Thyroid gland (tissue), 4 donors: ENCODE results near the gene GPRC5A. TPM values are rescaled to one million over a fixed set of nuclear protein-coding genes. Genes with fewer than 3 reads are reported as not detected.
A peak's percentile ranks its signal among the peaks of the same experiment; 100 is the strongest.

Source experiments
- DNase-seq, 2 donors: peaks; one replicate each; pipeline ENCODE4 v3.0.0-alpha.2; 2019
- H3K27ac ChIP-seq, 3 donors: fragments of 200-600 bp; sonication (generic); 1 replicate in 2 of 3; 2 replicates in 1 of 3; pipeline ENCODE4 v1.5.1; 2016 to 2019; ENCODE audit warnings: mild to moderate bottlenecking in 1 of 3, moderate library complexity in 1 of 3
- H3K27me3 ChIP-seq: fragments of 200-600 bp; sonication (generic); one replicate; pipeline ENCODE4 v1.5.1; 2019
- H3K36me3 ChIP-seq, 2 donors: fragments of 200-600 bp; sonication (generic); one replicate each; pipeline ENCODE4 v1.5.1; 2016 to 2019
- H3K4me1 ChIP-seq, 2 donors: fragments of 200-600 bp; sonication (generic); one replicate each; pipeline ENCODE4 v1.5.1; 2017 to 2019
- H3K4me3 ChIP-seq, 3 donors: fragments of 200-600 bp; sonication (generic); replicated peaks in 1 of 3; 1 replicate in 2 of 3; 2 replicates in 1 of 3; pipeline ENCODE4 v1.5.1; 2016; ENCODE audit warnings: mild to moderate bottlenecking in 1 of 3
- H3K9me3 ChIP-seq: fragments of 200-600 bp; sonication (generic); one replicate; pipeline ENCODE4 v1.5.1; 2017
- CTCF ChIP-seq, 6 experiments: fragments of 200-600 bp in 3 of 6; fragments of 450-650 bp in 3 of 6; sonication (generic) in 3 of 6; IDR thresholded peaks; one replicate each; pipeline ENCODE4 v1.5.1; 2016 to 2019; ENCODE audit warnings: antibody characterized with exemption in 6 of 6, mild to moderate bottlenecking in 2 of 6, inconsistent platforms in 1 of 6, moderate library complexity in 1 of 6
- POLR2A ChIP-seq, 2 donors: fragments of 450-650 bp; IDR thresholded peaks; one replicate each; pipeline ENCODE4 v1.6.1; 2017; ENCODE audit warnings: antibody characterized with exemption in 2 of 2, mild to moderate bottlenecking in 2 of 2, moderate library complexity in 1 of 2
- WGBS, 2 donors: methylation state at CpG; one replicate each; pipeline ENCODE4 v1.1.5; 2017; 5-methylcytosine and 5-hydroxymethylcytosine counted together
- intact Hi-C: fragments of 100-400 bp; cut with DNase I; formaldehyde crosslinking; loops from one replicate; pipeline ENCODE4 v1.15.1; 2023
- total RNA-seq, 4 donors: library from RNA; depleted of rRNA; stranded (reverse); fragments of >200 nt; gene quantifications; one replicate each; pipeline ENCODE4 v1.2.3, GENCODE V29; 2016

Gene GPRC5A
- total RNA-seq, 4 donors from 2014 or later, result 107 to 207 (median 128) TPM

- H3K4me1 ChIP-seq, result peaks cover 38 to 64% of the 10 kb centered on the region in 2 donors
- no peaks in the 10 kb centered on the region for H3K9me3 ChIP-seq
- peak in 1 of 2 donors; percentile 15 for DNase-seq
- H3K4me3 ChIP-seq, result no peak overlapping the region
- H3K36me3 ChIP-seq, result no peaks in the 10 kb centered on the region
- peak overlapping the region in 2 of 3 donors; percentile 65 to 92 for H3K27ac ChIP-seq
- TF ChIP-seq CTCF (IDR thresholded peaks at IDR 0.05) (no peak), POLR2A (IDR thresholded peaks at IDR 0.05) (no peak)
- WGBS, 2 donors, result 86 to 88% methylated on average over 10 of the region's 10 CpGs
- no peaks in the 10 kb centered on the region for H3K27me3 ChIP-seq
- intact Hi-C loops, result no loop called here
Observed at GRCh38 chr12:12901158-12901791, 9.9 kb downstream of the GPRC5A start.

GRCh38 chr12:12902036-12902435 lies 10.7 kb downstream of the GPRC5A start:
- no peaks in the 10 kb centered on the region for H3K27me3 ChIP-seq
- TF ChIP-seq POLR2A (IDR thresholded peaks at IDR 0.05), result no peak
- TF ChIP-seq CTCF (IDR thresholded peaks at IDR 0.05), result no peak
- no peaks in the 10 kb centered on the region for H3K36me3 ChIP-seq
- H3K27ac ChIP-seq, result peak overlapping the region in 2 of 3 donors; percentile 71 to 92
- DNase-seq, result no peak
- peaks cover 33 to 58% of the 10 kb centered on the region in 2 donors for H3K4me1 ChIP-seq
- H3K9me3 ChIP-seq, result no peaks in the 10 kb centered on the region
- intact Hi-C loops, result no loop called here
- H3K4me3 ChIP-seq, result no peak overlapping the region

- H3K27ac ChIP-seq, result peak overlapping the region in 1 of 3 donors; percentile 50
- H3K9me3 ChIP-seq, result no peaks in the 10 kb centered on the region
- DNase-seq, result no peak
- no peak for TF ChIP-seq POLR2A (IDR thresholded peaks at IDR 0.05)
- TF ChIP-seq CTCF (IDR thresholded peaks at IDR 0.05), result no peak
- no peak overlapping the region for H3K4me3 ChIP-seq
- H3K36me3 ChIP-seq, result peaks cover 5 to 12% of the 10 kb centered on the region in 2 donors
- 85 to 89% methylated on average over 14 of the region's 14 CpGs for WGBS, 2 donors
- H3K27me3 ChIP-seq, result no peaks in the 10 kb centered on the region
- intact Hi-C loops, result no loop called here
- peaks cover 25 to 48% of the 10 kb centered on the region in 2 donors for H3K4me1 ChIP-seq
Observed at GRCh38 chr12:12903642-12904609, 12.6 kb downstream of the GPRC5A start.

- Histone ChIP-seq H3K27ac (no peak overlapping the region), H3K4me3 (no peak overlapping the region), H3K36me3 (peaks cover 15 to 19% of the 10 kb centered on the region in 2 donors), H3K4me1 (peaks cover 0 to 28% of the 10 kb centered on the region in 2 donors), H3K27me3 (no peaks in the 10 kb centered on the region), H3K9me3 (no peaks in the 10 kb centered on the region)
- intact Hi-C loops, result no loop called here
- DNase-seq, result no peak
- 89 to 93% methylated on average over 5 of the region's 5 CpGs for WGBS, 2 donors
- TF ChIP-seq POLR2A (IDR thresholded peaks at IDR 0.05), result no peak
- no peak for TF ChIP-seq CTCF (IDR thresholded peaks at IDR 0.05)
Observed at GRCh38 chr12:12907552-12907951, 16.2 kb downstream of the GPRC5A start.

GRCh38 chr12:12908252-12908651 lies 16.9 kb downstream of the GPRC5A start:
- intact Hi-C loops, result no loop called here

More at GRCh38 chr12:12908252-12908651, 16.9 kb downstream of the GPRC5A start:
- Histone ChIP-seq H3K36me3 (peaks cover 21 to 26% of the 10 kb centered on the region in 2 donors), H3K27ac (no peak overlapping the region), H3K9me3 (no peaks in the 10 kb centered on the region), H3K4me3 (no peak overlapping the region), H3K4me1 (peaks cover 0 to 23% of the 10 kb centered on the region in 2 donors), H3K27me3 (no peaks in the 10 kb centered on the region)
- TF ChIP-seq CTCF (IDR thresholded peaks at IDR 0.05), result no peak
- no peak for TF ChIP-seq POLR2A (IDR thresholded peaks at IDR 0.05)
- DNase-seq, result no peak
- 91 to 96% methylated on average over 14 of the region's 14 CpGs for WGBS, 2 donors
